ENCODE data around the gene CNTNAP3.
"Not testable (repeated sequence)": the region's sequence is repeated elsewhere in the genome, so short reads cannot be mapped to it uniquely, and the experiment has no call there.

Gene CNTNAP3

DNA sequence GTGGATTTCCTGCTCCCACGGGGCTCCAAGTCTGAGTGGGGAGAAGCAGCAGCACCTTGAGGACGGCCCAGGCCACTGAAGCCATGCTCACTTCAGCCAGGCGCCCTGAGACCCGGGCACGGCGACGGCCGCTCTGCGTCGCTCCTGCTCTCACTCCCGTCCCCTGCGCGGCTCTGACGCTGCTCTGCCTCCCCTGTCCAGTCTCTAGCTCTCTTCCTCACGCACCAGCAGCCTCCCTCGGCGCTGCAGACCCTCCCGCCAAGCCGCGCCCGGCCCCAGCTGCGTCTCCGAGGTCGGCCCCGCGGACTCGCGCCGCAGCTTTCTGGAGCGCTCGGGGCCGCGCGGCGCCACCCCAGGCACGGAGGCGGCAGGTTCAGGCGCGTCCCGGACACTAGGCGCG lies at the start of gene CNTNAP3:
Gene CNTNAP3, minus strand, starts transcription at position 188 of the 400 bp plus-strand sequence. Its CDS starts 103 bp downstream, at position 85.
- not testable (repeated sequence) for H4K20me1 ChIP-seq; H3K27ac ChIP-seq; H3K4me1 ChIP-seq; H3K9ac ChIP-seq; H3K9me3 ChIP-seq (replicated peaks in 1 of 11); H3K27me3 ChIP-seq; H3K36me3 ChIP-seq
- peak within 1 kb of the TSS in 6 of 10 experiments; percentile 23 to 51 (median 40); a peak in 6 of 20 replicates for H3K4me3 ChIP-seq
- H3K4me2 ChIP-seq = peak within 1 kb of the TSS in 2 of 11 experiments; percentile 20 to 41; a peak in 2 of 22 replicates

DNA sequence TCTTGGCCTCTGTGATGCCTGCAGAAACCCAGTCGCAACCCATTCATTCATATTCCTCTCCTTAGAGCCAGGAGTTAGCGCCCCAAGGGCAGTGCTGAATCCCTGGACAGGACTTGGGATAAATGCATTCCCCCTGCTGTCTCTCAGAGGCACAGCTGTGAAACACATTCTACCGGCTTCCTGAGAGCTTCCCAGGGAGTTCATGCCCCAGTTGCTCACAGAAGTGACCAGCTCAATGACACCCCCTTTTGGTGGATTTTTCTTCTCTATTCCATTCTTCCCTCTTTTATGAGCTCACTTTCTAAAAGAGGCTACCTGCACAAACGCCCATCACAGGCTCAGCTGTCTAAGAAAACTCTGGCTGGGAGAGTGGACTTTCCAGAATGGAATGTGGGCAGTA lies 8.0 kb downstream of the CNTNAP3 start:
- not testable (repeated sequence) for H3K4me3 ChIP-seq; H3K27me3 ChIP-seq; H3K27ac ChIP-seq; H4K20me1 ChIP-seq; H3K36me3 ChIP-seq; H3K9ac ChIP-seq; H3K9me3 ChIP-seq (replicated peaks in 1 of 11); H3K4me1 ChIP-seq; H3K4me2 ChIP-seq

DNA sequence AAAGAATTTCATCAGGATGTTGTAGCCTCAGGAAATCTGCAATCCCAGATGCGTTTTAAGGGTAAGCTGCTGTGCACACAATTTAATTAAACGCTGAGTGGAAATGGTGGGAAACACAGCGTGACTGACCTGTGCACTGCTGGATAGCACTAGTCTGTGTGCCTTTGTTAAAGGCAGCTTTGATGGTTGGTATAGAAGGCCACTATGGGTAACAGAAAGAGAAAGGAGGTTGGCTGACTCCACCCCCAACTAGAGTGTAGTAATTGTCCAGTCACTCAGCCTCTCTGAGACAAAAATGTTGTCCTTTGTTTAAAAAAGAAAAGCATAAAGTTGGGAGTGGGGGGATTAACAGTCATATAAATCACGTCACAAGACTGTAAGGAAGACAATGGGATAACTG lies 45.5 kb downstream of the CNTNAP3 start:
- not testable (repeated sequence) for H3K27ac ChIP-seq; H4K20me1 ChIP-seq; H3K27me3 ChIP-seq; H3K4me2 ChIP-seq; H3K9me3 ChIP-seq (replicated peaks in 1 of 11); H3K4me3 ChIP-seq; H3K4me1 ChIP-seq; H3K9ac ChIP-seq; H3K36me3 ChIP-seq

DNA sequence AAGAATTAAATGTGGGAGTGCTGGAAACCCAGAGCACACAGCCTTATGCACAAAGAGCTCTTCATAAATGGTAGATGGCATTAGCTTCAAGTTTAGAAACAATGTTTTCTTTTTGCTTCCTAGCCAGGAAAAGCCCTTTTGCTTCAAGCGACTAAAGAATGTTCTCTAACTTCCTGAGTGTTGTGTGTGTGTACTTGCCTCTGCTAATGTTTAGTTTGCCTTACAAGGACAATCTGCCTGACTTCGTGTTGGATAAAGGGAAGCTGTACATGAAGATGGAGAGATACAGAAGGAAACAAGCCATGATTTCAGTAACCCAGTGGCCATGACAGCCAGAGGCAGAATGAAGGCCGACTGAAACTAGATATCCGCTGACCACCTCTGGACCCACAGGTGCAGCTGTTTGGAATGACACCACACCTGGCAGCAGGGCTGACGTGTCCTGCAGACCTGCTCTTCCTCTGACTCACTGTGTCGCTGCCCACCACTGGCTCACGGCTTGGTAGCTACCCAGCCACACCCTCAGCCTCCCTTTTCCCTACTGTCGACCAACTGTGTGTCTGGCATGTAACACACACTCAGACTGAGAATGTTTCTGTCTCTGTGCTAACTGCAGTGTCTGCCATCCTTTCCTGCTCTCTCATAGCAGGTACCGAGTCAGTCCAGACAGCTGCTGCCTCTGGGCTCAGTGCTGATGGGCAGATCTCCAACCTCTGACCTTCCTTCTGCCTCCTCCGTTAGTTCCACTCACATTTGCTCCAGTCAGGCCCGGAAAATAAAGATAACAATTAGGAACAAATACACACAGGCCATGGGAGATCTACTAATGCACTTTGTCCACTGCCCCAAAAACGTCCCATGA lies 55.6 kb downstream of the CNTNAP3 start:
- H4K20me1 ChIP-seq; H3K27ac ChIP-seq; H3K36me3 ChIP-seq; H3K4me3 ChIP-seq; H3K9ac ChIP-seq; H3K9me3 ChIP-seq (replicated peaks in 1 of 11); H3K4me1 ChIP-seq; H3K27me3 ChIP-seq; H3K4me2 ChIP-seq: not testable (repeated sequence)

DNA sequence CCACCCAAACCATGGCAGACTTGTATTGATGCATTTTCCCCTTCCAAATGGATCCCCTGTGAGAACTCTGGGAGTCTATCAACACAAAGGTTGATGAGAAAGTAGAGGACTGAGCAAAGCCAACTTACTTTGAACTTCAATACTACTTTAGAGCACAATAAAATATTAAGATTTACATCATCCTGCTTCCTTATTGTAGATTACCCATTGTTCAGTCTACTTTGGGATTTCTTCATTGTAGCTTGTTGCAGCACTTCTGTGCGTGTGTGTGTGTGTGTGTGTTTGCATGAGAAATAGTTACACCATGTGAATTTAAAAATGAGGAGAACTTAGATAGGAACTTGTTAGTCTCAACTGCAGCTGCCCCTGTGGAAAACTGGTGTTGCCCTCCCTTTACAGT lies 72.0 kb downstream of the CNTNAP3 start:
- not testable (repeated sequence) for H3K27me3 ChIP-seq; H3K4me1 ChIP-seq; H3K4me3 ChIP-seq; H3K9me3 ChIP-seq (replicated peaks in 1 of 11); H3K27ac ChIP-seq; H3K9ac ChIP-seq; H3K36me3 ChIP-seq; H3K4me2 ChIP-seq; H4K20me1 ChIP-seq

DNA sequence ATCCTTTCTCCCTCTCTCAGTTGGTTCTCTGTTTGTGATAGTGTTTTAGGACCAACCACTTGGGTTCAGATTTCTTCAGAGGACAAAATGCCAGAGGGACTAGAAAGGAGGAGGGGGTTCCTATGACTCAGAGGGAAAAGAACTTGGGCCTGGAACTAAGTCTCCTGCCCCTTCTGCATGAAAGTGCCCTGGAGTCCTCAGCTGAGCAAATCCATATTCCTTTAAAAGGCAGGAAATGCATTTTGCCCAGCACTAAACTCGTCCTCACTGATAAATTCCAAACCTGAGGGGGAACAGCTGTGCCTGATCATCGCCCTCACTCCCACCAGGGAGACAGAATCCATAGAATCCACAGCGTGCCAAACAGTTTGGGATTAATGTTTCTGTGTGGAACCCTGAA lies 78.2 kb downstream of the CNTNAP3 start:
- H3K4me2 ChIP-seq; H4K20me1 ChIP-seq; H3K9me3 ChIP-seq (replicated peaks in 1 of 11); H3K4me3 ChIP-seq; H3K27ac ChIP-seq; H3K9ac ChIP-seq; H3K4me1 ChIP-seq; H3K27me3 ChIP-seq; H3K36me3 ChIP-seq: not testable (repeated sequence)

DNA sequence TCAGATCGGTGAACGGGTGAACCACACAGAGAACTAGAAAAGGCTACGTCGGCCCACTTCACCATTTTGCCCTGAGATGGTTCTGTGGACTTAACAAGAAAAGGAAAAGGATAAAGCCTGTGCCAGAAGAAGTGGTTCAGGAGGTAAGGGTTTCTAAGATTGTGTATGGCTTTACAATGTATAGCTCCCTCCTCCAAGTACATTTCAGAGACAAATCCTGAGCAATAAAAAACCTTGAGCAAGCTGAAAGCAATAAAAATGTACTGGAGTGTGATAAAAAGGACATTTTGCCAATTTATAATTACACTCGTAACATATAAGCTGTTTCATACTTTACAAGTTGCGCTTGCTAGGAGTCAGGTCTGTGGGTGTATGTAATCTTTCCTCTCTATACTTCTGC lies 81.3 kb downstream of the CNTNAP3 start:
- not testable (repeated sequence) for H3K9me3 ChIP-seq (replicated peaks in 1 of 11); H4K20me1 ChIP-seq; H3K4me2 ChIP-seq; H3K4me3 ChIP-seq; H3K4me1 ChIP-seq; H3K9ac ChIP-seq; H3K36me3 ChIP-seq; H3K27ac ChIP-seq; H3K27me3 ChIP-seq

DNA sequence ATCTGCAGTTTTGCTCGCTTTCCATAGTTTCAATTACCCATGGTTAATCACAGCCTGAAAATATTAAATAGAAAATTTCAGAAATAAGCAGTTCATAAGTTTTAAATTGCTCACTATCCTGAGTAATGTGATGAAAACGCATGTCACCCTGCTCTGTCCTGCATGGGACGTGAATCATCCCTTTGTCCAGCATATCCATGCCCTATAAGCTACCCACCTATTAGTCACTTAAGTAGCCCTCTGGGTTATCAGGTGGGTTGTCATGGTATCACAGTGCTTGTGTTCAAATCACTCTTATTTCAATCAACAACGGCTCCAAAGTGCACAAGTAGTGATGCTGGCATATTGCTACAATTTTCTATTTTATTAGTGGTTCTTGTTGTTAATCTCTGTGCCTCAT lies 82.1 kb downstream of the CNTNAP3 start:
- not testable (repeated sequence) for H3K4me3 ChIP-seq; H3K27me3 ChIP-seq; H3K9me3 ChIP-seq (replicated peaks in 1 of 11); H3K4me1 ChIP-seq; H4K20me1 ChIP-seq; H3K27ac ChIP-seq; H3K36me3 ChIP-seq; H3K4me2 ChIP-seq; H3K9ac ChIP-seq

DNA sequence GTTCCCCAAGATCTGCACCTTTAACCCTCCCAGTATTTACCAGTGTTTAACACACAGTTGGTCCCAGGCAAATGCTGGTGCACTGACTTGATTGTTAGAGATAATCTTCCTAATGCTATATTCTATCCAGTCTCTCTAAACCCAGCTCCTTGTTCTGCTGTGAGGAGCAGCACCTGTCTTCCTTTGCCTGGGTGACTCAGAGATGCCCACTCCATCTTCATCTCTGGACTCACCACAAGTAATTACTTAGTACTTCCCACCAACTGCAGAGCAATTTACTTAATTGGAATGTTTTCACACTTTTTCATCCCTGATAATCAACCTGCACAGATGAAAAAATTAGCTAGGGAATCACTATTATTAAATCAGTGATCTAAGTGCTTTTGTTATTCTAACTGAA lies 87.6 kb downstream of the CNTNAP3 start:
- not testable (repeated sequence) for H3K9me3 ChIP-seq (replicated peaks in 1 of 11); H4K20me1 ChIP-seq; H3K27me3 ChIP-seq; H3K27ac ChIP-seq; H3K36me3 ChIP-seq; H3K4me1 ChIP-seq; H3K9ac ChIP-seq; H3K4me2 ChIP-seq; H3K4me3 ChIP-seq

DNA sequence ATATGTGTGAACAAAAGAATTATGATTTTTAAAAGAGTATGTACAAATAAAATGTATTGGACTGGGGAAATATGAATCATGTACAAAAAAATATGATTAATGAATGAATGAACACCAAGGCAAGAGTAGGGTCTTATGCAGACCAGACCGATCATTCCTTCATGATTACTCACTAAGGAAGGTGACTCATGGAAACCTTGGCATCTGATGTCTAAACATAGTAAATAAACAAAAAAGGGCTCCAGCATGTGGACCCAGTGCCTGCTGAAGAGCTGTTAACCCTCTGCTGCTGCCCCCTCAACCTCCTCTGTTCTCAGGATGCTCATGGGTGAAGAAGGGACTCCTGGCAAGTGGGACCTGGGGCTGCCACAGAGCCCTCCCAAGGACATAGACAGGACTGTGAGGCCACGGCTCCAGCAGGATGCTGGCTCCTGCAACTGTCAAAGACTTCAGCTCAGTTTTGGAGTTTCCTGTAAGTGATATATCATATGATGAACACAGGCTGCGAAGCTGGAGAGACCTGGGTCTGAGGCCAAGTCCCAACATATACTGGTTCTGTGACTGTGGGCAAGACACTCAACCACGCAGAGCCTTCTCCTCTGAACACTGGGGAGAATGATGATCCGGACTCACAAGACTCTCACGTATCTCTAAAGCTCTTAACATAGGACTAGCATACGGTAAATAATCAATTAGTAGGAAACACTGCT lies 89.8 kb downstream of the CNTNAP3 start:
- H4K20me1 ChIP-seq; H3K9ac ChIP-seq; H3K4me3 ChIP-seq; H3K4me2 ChIP-seq; H3K27me3 ChIP-seq; H3K36me3 ChIP-seq; H3K27ac ChIP-seq; H3K4me1 ChIP-seq; H3K9me3 ChIP-seq (replicated peaks in 1 of 11): not testable (repeated sequence)

DNA sequence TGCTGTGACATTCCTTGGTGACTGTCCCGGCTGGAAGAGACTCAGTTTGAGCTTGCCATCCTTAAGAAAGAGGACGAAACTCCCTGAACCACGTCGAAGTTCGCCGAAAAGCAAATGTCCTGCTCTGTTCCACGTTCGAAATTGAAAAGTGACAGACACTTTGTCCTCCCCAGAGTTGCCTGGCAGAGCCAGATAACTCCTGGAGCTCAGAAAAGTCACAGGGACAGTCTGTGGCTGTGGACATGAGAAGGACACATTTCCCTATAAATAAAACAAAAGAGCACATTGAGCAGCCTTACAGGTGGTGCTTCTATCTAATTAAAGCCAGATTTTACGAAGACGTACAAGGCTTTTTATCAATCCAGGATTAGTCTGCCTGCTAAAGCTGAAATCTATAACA lies 116.6 kb downstream of the CNTNAP3 start:
- H3K4me1 ChIP-seq; H3K4me3 ChIP-seq; H4K20me1 ChIP-seq; H3K27me3 ChIP-seq; H3K36me3 ChIP-seq; H3K9ac ChIP-seq; H3K4me2 ChIP-seq; H3K27ac ChIP-seq; H3K9me3 ChIP-seq (replicated peaks in 1 of 11): not testable (repeated sequence)

DNA sequence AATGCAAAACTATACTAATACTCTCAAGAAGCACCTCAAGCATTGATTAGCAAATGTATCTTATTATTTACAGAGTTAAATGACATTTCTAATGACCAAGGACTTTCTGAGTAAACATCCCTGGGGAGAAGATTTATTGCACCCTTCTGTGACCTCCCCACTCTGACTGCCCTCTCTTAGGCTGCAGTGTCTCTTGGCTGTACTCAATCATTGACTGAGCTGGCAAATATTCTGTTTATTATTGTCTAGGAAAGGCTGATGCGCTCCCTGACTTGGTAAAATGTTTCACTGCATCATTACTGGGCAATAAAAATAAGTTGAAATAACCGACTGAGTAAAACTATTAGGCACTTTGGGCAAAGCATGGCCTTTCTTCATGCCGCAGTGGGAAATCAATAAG lies 130.3 kb downstream of the CNTNAP3 start:
- not testable (repeated sequence) for H3K9ac ChIP-seq; H3K4me1 ChIP-seq; H4K20me1 ChIP-seq; H3K36me3 ChIP-seq; H3K4me3 ChIP-seq; H3K27ac ChIP-seq; H3K4me2 ChIP-seq; H3K27me3 ChIP-seq; H3K9me3 ChIP-seq (replicated peaks in 1 of 11)

DNA sequence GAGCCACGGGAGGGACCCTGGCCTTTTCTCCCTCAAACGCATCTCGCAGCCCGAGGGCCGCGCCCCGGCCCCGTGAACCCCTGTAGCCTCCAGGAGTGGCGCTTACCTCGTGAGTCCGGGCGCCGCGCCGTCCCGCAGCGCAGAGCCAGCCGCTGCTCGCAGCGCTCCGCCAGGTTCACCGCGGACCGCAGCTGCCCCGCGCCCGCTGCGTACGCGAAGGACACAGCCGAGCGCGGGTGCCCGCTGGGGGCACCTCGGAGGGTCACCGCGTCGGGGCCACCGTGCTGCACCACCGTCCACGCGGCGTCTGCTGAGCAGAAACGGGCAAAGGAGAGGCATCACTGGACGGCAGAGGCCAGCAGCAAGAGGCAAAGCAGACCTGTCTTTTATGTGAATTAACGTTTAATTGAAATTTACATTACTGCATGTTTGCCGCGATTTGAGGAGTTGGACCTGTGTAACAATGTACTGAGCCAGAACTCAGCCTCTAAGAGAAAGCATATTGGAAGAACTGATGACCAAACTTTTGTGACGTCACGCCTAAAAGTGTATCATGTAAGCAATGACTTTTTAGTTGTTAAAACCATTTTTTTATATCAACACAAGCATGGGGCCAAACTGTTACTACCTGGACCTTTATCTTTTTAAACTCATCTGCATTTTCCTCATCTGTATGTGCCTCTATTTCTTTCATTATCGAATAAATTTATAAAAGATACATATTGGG lies 155.0 kb downstream of the CNTNAP3 start:
- H3K4me2 ChIP-seq; H3K4me3 ChIP-seq; H3K9ac ChIP-seq; H3K9me3 ChIP-seq (replicated peaks in 1 of 11); H3K4me1 ChIP-seq; H3K36me3 ChIP-seq; H3K27me3 ChIP-seq; H4K20me1 ChIP-seq; H3K27ac ChIP-seq: not testable (repeated sequence)

DNA sequence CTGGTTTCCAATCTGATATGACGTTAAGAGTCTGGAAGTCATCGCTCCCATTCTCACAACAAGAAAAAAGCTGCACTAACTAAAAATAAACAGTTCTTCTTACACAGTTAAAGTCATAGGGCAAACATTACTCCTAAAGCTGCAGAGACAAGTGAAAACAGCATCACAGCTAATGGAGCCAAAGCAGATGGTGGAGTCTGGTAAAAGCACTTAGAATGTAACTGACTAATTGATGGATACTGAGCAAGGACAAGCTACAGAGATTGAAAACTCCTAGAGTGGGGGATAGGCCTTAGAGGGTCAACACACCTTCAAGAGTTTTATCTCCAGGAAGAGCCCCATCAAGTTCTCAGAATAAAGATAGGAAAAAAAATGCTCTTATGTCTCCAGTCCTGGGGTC lies 166.6 kb downstream of the CNTNAP3 start:
- H3K9ac ChIP-seq; H3K27me3 ChIP-seq; H3K9me3 ChIP-seq (replicated peaks in 1 of 11); H3K36me3 ChIP-seq; H3K27ac ChIP-seq; H4K20me1 ChIP-seq; H3K4me3 ChIP-seq; H3K4me1 ChIP-seq; H3K4me2 ChIP-seq: not testable (repeated sequence)
